Fibroblast of upper back skin (primary cell): ENCODE data around the gene ONECUT1.

Experiments
- DNase-seq: peaks from one replicate; pipeline ENCODE4 v3.0.0-alpha.2; 2013

Gene ONECUT1

GRCh38 chr15:52730594-52730993, 59.5 kb downstream of the ONECUT1 start:
- no peak for DNase-seq

GRCh38 chr15:52730173-52730572, 60.0 kb downstream of the ONECUT1 start:
- peak; percentile 31 for DNase-seq

GRCh38 chr15:52728899-52729298, 61.2 kb downstream of the ONECUT1 start:
- DNase-seq: peak; percentile 37

- DNase-seq: no peak
These were observed 62.3 kb downstream of the ONECUT1 start for GRCh38 chr15:52727815-52728214.

GRCh38 chr15:52726195-52726594, 63.9 kb downstream of the ONECUT1 start:
- no peak for DNase-seq

- no peak for DNase-seq
These were observed 71.6 kb downstream of the ONECUT1 start for GRCh38 chr15:52718551-52718950.

GRCh38 chr15:52717924-52718323, 72.2 kb downstream of the ONECUT1 start:
- DNase-seq: no peak

GRCh38 chr15:52717481-52717880, 72.7 kb downstream of the ONECUT1 start:
- no peak for DNase-seq

- no peak for DNase-seq
These were observed 73.6 kb downstream of the ONECUT1 start for GRCh38 chr15:52716536-52716935.

GRCh38 chr15:52715411-52715810, 74.7 kb downstream of the ONECUT1 start:
- DNase-seq: no peak

GRCh38 chr15:52714968-52715367, 75.2 kb downstream of the ONECUT1 start:
- no peak for DNase-seq

GRCh38 chr15:52710708-52711389, 79.3 kb downstream of the ONECUT1 start:
- DNase-seq: no peak

- no peak for DNase-seq
These were observed 80.0 kb downstream of the ONECUT1 start for GRCh38 chr15:52710050-52710707.

- DNase-seq: no peak
These were observed 80.8 kb downstream of the ONECUT1 start for GRCh38 chr15:52709187-52709981.
